Endothelial cell of umbilical vein (primary cell): ENCODE measurements around the gene IQGAP3. TPM values are rescaled to one million over a fixed set of nuclear protein-coding genes. Genes with fewer than 3 reads are reported as not detected.

Experiments
- BruUV-seq: library from RNA; stranded (reverse); fragments of 400-500 nt; replicated peaks from 2 replicates; lab custom pipeline; 2021; lab: Mats Ljungman, UMichigan
- CTCF ChIA-PET: fragments of 300-600, 350-600 bp; sonication (Branson Sonifier 250); formaldehyde crosslinking; loops from one replicate; lab custom pipeline; 2021; ENCODE audit warnings: antibody characterized with exemption, inconsistent platforms; lab: Charles Lee
- POLR2A ChIA-PET: fragments of 300-600, 350-600 bp; sonication (Branson Sonifier 250); formaldehyde crosslinking; loops from one replicate; lab custom pipeline; 2021; ENCODE audit warnings: antibody characterized with exemption, inconsistent platforms; lab: Charles Lee
- DNase-seq: peaks from one replicate; pipeline ENCODE4 v3.0.0-alpha.2; 2011; ENCODE audit warnings: low read depth, low spot score
- FAIRE-seq: peaks from 2 replicates; lab custom pipeline; 2011; peaks lifted over from hg19 to GRCh38; lab: Jason Lieb, UNC
- H2AFZ ChIP-seq: 2 replicates; pipeline ENCODE4 v1.6.0; 2012; ENCODE audit warnings: low read depth, low read length, control low read depth, inconsistent platforms
- H3K27ac ChIP-seq: 2 replicates; pipeline ENCODE4 v1.5.1; 2011; ENCODE audit warnings: low read depth, mild to moderate bottlenecking, control low read depth, low read length, moderate library complexity; ENCODE audit not compliant: insufficient read depth
- H3K27me3 ChIP-seq, 2 experiments: 2 replicates each; pipeline versions ENCODE4 v1.6.0 to v1.6.1; 2011; ENCODE audit warnings: low read length in 2 of 2, mixed read lengths in 1 of 2; ENCODE audit not compliant: control insufficient read depth in 2 of 2, insufficient read depth in 2 of 2
- H3K36me3 ChIP-seq, 2 experiments: 2 replicates in 1 of 2; 3 replicates in 1 of 2; pipeline ENCODE4 v1.5.1; 2011; ENCODE audit warnings: low read length in 2 of 2, mild to moderate bottlenecking in 1 of 2, moderate library complexity in 1 of 2; ENCODE audit not compliant: control insufficient read depth in 2 of 2, insufficient read depth in 2 of 2; ENCODE audit errors: extremely low read depth in 1 of 2
- H3K4me1 ChIP-seq: 3 replicates; pipeline ENCODE4 v1.5.1; 2011; ENCODE audit warnings: mild to moderate bottlenecking, low read length; ENCODE audit not compliant: control insufficient read depth, insufficient read depth; ENCODE audit errors: extremely low read depth
- H3K4me2 ChIP-seq: 2 replicates; pipeline ENCODE4 v1.6.1; 2011; ENCODE audit warnings: low read length, control low read depth, mixed read lengths; ENCODE audit not compliant: insufficient read depth
- H3K4me3 ChIP-seq, 3 experiments: fragments of 200-600 bp in 1 of 3; sonication (generic), shearing (Covaris generic) in 1 of 3; replicated peaks in 1 of 3; 2 replicates each; pipeline ENCODE4 v1.5.1; 2011 to 2016; ENCODE audit warnings: control low read depth in 3 of 3, low read length in 3 of 3, mild to moderate bottlenecking in 2 of 3, inconsistent platforms in 1 of 3, low read depth in 1 of 3, moderate library complexity in 1 of 3; ENCODE audit not compliant: insufficient read depth in 1 of 3
- H3K79me2 ChIP-seq: 2 replicates; pipeline ENCODE4 v1.6.0; 2012; ENCODE audit warnings: low read length, inconsistent platforms; ENCODE audit not compliant: control insufficient read depth, insufficient read depth
- H3K9ac ChIP-seq: replicated peaks from 2 replicates; pipeline ENCODE3; 2011; ENCODE audit warnings: low read length, control low read depth; ENCODE audit not compliant: insufficient read depth; ENCODE audit errors: extremely low read depth
- H3K9me1 ChIP-seq: replicated peaks from 3 replicates; pipeline ENCODE4 v1.6.0; 2011; ENCODE audit warnings: mild to moderate bottlenecking, low read length; ENCODE audit not compliant: control insufficient read depth, insufficient read depth; ENCODE audit errors: extremely low read depth
- H3K9me3 ChIP-seq: replicated peaks from 2 replicates; pipeline ENCODE4 v1.5.1; 2012; ENCODE audit warnings: low read length, inconsistent platforms; ENCODE audit not compliant: control insufficient read depth, insufficient read depth
- H4K20me1 ChIP-seq: replicated peaks from 2 replicates; pipeline ENCODE3; 2011; ENCODE audit warnings: mild to moderate bottlenecking, low read length; ENCODE audit not compliant: control insufficient read depth, insufficient read depth; ENCODE audit errors: extremely low read depth
- EZH2 ChIP-seq: IDR thresholded peaks from 2 replicates; pipeline ENCODE4 v1.6.1; 2012; ENCODE audit warnings: borderline replicate concordance, low read depth, mild to moderate bottlenecking, moderate library complexity, low read length, inconsistent platforms; ENCODE audit not compliant: severe bottlenecking
- GATA2 ChIP-seq: IDR thresholded peaks from 2 replicates; pipeline ENCODE4 v1.7.0; 2011; ENCODE audit warnings: low read depth, mild to moderate bottlenecking, moderate library complexity, mixed read lengths, low read length; ENCODE audit not compliant: insufficient read length, insufficient read depth
- JUN ChIP-seq: IDR thresholded peaks from 2 replicates; pipeline ENCODE4 v1.6.1; 2011; ENCODE audit warnings: borderline replicate concordance, low read depth; ENCODE audit not compliant: insufficient read length, insufficient read depth
- MYC ChIP-seq: IDR thresholded peaks from one replicate; pipeline ENCODE4 v1.6.1; 2011; ENCODE audit warnings: mild to moderate bottlenecking, low read depth, low read length
- POLR2AphosphoS5 ChIP-seq: IDR thresholded peaks from 2 replicates; pipeline ENCODE4 v1.6.1; 2012; ENCODE audit warnings: low read depth, mild to moderate bottlenecking, control low read depth, low read length, moderate library complexity; ENCODE audit not compliant: insufficient read depth
- dilution Hi-C: fragments of 300-500 bp; cut with MboI; formaldehyde crosslinking; loops from one replicate; pipeline ENCODE4 v1.15.0; 2019; ENCODE audit warnings: low sequenced_read_pairs; ENCODE audit not compliant: extremely low pct_ligation_motif_present
- intact Hi-C: fragments of 100-400 bp; cut with micrococcal nuclease; formaldehyde crosslinking; loops from one replicate; pipeline ENCODE4 v1.10.0; 2022
- polyA plus RNA-seq, 4 experiments: library from polyadenylated mRNA; depleted of rRNA in 3 of 4; stranded (reverse) in 3 of 4; unstranded in 1 of 4; fragments of >200 nt; gene quantifications; 2 replicates each; pipeline versions ENCODE4 v1.2.1 to v1.2.3, GENCODE V29; 2011 to 2012; ENCODE audit warnings: missing spikeins in 1 of 4
- total RNA-seq: library from RNA; stranded (reverse); gene quantifications from 2 replicates; pipeline ENCODE4 v1.2.3, GENCODE V29; 2021
- TF ChIP-seq, protein P1 (sequence below): IDR thresholded peaks from 2 replicates; pipeline ENCODE4 v1.6.1; 2011; ENCODE audit not compliant: insufficient read depth, insufficient read length
- TF ChIP-seq, protein P2 (sequence below), 2 donors: IDR thresholded peaks; 1 replicate in 1 of 2; 2 replicates in 1 of 2; pipeline ENCODE4 v1.5.1; 2011; ENCODE audit warnings: low read length in 2 of 2, mild to moderate bottlenecking in 2 of 2, moderate library complexity in 2 of 2, control low read depth in 1 of 2, inconsistent platforms in 1 of 2, low read depth in 1 of 2; ENCODE audit not compliant: insufficient read depth in 1 of 2; ENCODE audit errors: extremely low read depth in 1 of 2

IQGAP3 gene
- total and polyA plus RNA-seq, 2 donors (not counting 3 experiments of a cell fraction or from before 2014, with no cell fraction given) = 28.3 to 60.7 TPM

DNA sequence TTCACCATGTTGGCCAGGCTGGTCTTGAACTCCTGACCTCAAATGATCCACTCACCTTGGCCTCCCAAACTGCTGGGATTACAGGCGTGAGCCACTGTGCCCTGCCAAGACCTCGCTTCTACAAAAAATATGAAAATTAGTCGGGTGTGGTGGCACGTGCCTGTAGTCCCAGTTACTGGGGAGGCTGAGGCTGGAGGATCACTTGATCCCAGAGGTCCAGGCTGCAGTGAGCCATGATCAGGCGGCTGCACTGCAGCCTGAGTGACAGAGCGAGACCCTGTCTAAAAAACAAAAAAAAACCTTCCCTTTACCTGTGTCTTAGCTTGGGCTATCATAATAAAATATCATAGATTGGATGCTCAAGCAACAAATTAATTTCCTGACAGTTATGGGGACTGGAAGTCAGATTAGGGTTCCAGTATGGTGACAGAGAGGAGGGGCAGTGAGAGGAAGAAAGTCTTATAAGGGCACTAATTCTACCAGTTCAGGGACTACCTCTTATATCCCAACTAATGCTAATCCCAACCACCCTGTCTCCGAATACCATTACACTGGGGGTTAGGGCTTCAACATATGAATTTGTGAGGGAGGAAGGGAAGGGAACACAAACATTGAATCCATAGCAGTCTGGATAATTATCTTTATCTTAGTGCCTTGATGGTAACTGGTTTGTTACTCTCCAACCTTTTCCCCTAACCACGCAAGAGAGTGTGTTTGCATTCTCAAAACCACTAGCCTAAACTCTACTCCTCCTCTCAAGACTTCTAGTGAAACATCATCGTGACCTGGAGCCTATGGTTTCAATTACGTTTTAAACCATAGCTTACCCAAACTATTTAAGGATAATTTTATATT is 18.2 kb upstream of the IQGAP3 start:
- Histone ChIP-seq H3K27me3 (no peaks in the 10 kb centered on the region), H3K9me1 (no peaks in the 10 kb centered on the region), H3K79me2 (peaks cover 5% of the 10 kb centered on the region), H3K4me2 (peak overlapping the region; percentile 79), H3K4me3 (no peak overlapping the region), H3K27ac (no peak overlapping the region), H2AFZ (no peak overlapping the region), H3K4me1 (peaks cover 17% of the 10 kb centered on the region), H3K36me3 (peaks cover 0 to 15% of the 10 kb centered on the region in 2 experiments), H3K9me3 (no peaks in the 10 kb centered on the region), H4K20me1 (no peaks in the 10 kb centered on the region), H3K9ac (no peak overlapping the region)
- TF ChIP-seq EZH2 (no peak), GATA2 (no peak), MYC (no peak), JUN (no peak), POLR2AphosphoS5 (no peak)
- TF ChIP-seq, protein P1, sequence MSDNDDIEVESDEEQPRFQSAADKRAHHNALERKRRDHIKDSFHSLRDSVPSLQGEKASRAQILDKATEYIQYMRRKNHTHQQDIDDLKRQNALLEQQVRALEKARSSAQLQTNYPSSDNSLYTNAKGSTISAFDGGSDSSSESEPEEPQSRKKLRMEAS = no peak
- TF ChIP-seq, protein P2, sequence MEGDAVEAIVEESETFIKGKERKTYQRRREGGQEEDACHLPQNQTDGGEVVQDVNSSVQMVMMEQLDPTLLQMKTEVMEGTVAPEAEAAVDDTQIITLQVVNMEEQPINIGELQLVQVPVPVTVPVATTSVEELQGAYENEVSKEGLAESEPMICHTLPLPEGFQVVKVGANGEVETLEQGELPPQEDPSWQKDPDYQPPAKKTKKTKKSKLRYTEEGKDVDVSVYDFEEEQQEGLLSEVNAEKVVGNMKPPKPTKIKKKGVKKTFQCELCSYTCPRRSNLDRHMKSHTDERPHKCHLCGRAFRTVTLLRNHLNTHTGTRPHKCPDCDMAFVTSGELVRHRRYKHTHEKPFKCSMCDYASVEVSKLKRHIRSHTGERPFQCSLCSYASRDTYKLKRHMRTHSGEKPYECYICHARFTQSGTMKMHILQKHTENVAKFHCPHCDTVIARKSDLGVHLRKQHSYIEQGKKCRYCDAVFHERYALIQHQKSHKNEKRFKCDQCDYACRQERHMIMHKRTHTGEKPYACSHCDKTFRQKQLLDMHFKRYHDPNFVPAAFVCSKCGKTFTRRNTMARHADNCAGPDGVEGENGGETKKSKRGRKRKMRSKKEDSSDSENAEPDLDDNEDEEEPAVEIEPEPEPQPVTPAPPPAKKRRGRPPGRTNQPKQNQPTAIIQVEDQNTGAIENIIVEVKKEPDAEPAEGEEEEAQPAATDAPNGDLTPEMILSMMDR (IDR thresholded peaks at IDR 0.05; ENCODE audit: extremely low read depth in 1 of 2, insufficient read depth in 1 of 2, low read depth in 1 of 2, low read length in 2 of 2) = no peak
- BruUV-seq = no TSS peak
- intact Hi-C loops = loop anchor here (5.0 kb wide), 1 partner anchor 88 kb away; the partner anchor contains the start of gene MEF2D
- dilution Hi-C loops = no loop called here
- DNase-seq (no peak), FAIRE-seq (no peak)
- ChIA-PET POLR2A (interaction anchor here (0.6 to 1.8 kb wide), 2 partner anchors 11 to 134 kb away, joined by 4 to 9 read pairs; partner anchors contain the start of gene GPATCH4), CTCF (interaction anchor here (0.7 to 4.9 kb wide), 11 partner anchors 9 to 205 kb away, joined by 3 to 32 read pairs (median 5); partner anchors contain the start of genes GPATCH4 and TTC24)
